ENCODE results near the gene S100A4. TPM values are rescaled to one million over a fixed set of nuclear protein-coding genes. Genes with fewer than 3 reads are reported as not detected.
A peak's percentile ranks its signal among the peaks of the same experiment; 100 is the strongest.

Gene S100A4
- total RNA-seq, 1 donor from 2014 or later, result 375 TPM

DNA sequence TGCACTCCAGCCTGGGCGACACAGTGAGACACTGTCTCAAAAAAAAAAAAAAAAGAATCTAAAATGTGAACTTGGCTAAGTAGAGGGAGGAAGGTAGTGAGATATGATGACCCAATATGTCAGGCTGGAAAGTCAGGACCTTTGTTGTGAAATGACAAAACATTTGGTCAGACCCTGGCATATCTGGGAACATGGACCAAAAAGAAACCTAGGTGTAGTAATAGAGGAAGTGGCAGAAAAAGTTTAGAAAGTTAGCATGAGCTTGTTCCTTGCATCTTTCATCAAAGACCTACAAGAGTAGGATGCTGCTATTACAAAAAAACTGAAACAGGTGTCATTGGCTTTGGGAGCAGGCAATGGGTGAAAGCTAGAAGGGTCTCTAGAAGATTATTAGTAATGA lies 10.7 kb upstream of the S100A4 start:
- no peaks in the 10 kb centered on the region for H3K27me3 ChIP-seq
- H3K9me3 ChIP-seq, result no peaks in the 10 kb centered on the region
- DNase-seq (ENCODE audit: extremely low spot score in 2 of 2), result no peak
- peaks cover 25% of the 10 kb centered on the region for H3K4me1 ChIP-seq
- H3K27ac ChIP-seq, result no peak overlapping the region
- intact Hi-C loops (cut with DNase I), result no loop called here
- TF ChIP-seq POLR2A (IDR thresholded peaks at IDR 0.05) (no peak), POLR2AphosphoS5 (IDR thresholded peaks at IDR 0.05; ENCODE audit: insufficient read depth in 1 of 2, low read depth in 1 of 2) (no peak), CTCF (IDR thresholded peaks at IDR 0.05) (no peak)
- H3K36me3 ChIP-seq, result no peaks in the 10 kb centered on the region
- no peak overlapping the region for H3K4me3 ChIP-seq

DNA sequence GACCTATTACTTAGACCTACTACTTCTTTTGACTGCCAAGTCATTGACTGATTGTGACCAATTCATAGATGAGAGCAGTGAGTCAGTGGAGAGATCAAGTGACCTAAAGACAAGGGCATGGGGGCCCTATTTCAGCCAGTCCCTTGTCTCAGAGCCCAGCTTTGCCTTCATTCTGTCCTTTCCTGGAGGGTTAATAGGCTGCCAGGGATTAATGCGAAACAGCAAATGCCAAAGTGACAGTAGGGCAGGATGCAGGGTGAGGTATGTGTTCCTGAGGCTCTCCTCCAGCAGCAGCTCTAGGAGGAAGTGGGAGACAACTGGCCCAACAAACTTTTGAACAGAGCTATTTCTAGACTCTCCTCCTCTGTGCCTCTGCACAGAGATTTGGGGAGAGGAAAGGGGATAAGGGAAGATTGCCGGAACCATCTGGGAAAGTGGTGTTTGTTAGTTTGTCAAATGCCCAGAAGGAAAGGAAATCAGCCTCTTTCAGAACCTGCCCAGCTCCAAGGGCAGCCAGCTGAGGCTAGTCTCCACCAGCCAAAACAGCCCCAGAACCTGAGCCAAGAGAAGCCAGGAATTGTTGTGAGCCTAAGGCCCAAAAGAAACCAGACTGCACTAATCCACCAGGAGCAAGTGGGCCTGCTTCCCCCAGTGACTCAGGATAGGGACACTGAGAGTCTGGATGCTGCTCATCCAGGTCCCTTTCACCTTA lies 8.4 kb upstream of the S100A4 start:
- H3K4me1 ChIP-seq, result peaks cover 48% of the 10 kb centered on the region

DNA sequence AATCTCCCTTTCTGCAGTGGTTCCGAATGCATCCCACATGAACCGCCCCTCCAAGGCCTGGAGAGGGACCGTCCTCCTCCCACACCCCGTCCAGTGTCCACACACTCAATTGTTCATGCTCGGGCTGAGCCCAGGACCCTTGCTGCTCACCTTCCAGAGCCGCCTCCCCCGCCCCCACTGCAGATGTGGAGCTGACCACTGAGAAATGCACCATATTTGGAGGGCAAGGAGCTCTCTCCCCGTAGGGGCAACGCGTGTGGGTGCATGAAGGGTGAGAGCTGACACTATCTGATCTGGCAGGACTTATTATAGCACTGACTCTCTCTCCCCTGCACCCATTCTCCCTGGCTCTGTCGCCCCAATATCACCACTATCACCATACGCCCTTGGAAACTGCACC lies 7.5 kb upstream of the S100A4 start:
- Histone ChIP-seq H3K27me3 (no peaks in the 10 kb centered on the region), H3K36me3 (no peaks in the 10 kb centered on the region), H3K9me3 (no peaks in the 10 kb centered on the region), H3K27ac (peak overlapping the region; percentile 54), H3K4me3 (no peak overlapping the region), H3K4me1 (peaks cover 57% of the 10 kb centered on the region)
- TF ChIP-seq CTCF (IDR thresholded peaks at IDR 0.05), result no peak
- no peak for TF ChIP-seq POLR2AphosphoS5 (IDR thresholded peaks at IDR 0.05; ENCODE audit: insufficient read depth in 1 of 2, low read depth in 1 of 2)
- no peak for TF ChIP-seq POLR2A (IDR thresholded peaks at IDR 0.05)
- intact Hi-C loops (cut with DNase I), result no loop called here
- no peak for DNase-seq (ENCODE audit: extremely low spot score in 2 of 2)

More for the DNA sequence above, 8.4 kb upstream of the S100A4 start:
- peak in 1 of 2 donors; percentile 85 for DNase-seq (ENCODE audit: extremely low spot score in 2 of 2)
- H3K36me3 ChIP-seq, result no peaks in the 10 kb centered on the region
- H3K4me3 ChIP-seq, result no peak overlapping the region
- H3K27me3 ChIP-seq, result no peaks in the 10 kb centered on the region
- no peak for TF ChIP-seq POLR2A (IDR thresholded peaks at IDR 0.05)
- TF ChIP-seq CTCF (IDR thresholded peaks at IDR 0.05), result no peak
- no peak for TF ChIP-seq POLR2AphosphoS5 (IDR thresholded peaks at IDR 0.05; ENCODE audit: insufficient read depth in 1 of 2, low read depth in 1 of 2)
- peak overlapping the region; percentile 54 for H3K27ac ChIP-seq
- intact Hi-C loops (cut with DNase I), result no loop called here
- H3K9me3 ChIP-seq, result no peaks in the 10 kb centered on the region

GRCh38 chr1:153552335-153552734 lies 6.7 kb upstream of the S100A4 start:
- no peaks in the 10 kb centered on the region for H3K36me3 ChIP-seq
- intact Hi-C loops (cut with DNase I), result no loop called here
- TF ChIP-seq POLR2A (IDR thresholded peaks at IDR 0.05), result no peak
- no peak for TF ChIP-seq CTCF (IDR thresholded peaks at IDR 0.05)
- TF ChIP-seq POLR2AphosphoS5 (IDR thresholded peaks at IDR 0.05; ENCODE audit: insufficient read depth in 1 of 2, low read depth in 1 of 2), result no peak
- H3K4me3 ChIP-seq, result no peak overlapping the region
- no peak for DNase-seq (ENCODE audit: extremely low spot score in 2 of 2)
- H3K27ac ChIP-seq, result peak overlapping the region; percentile 3
- H3K4me1 ChIP-seq, result peaks cover 64% of the 10 kb centered on the region
- H3K27me3 ChIP-seq, result no peaks in the 10 kb centered on the region
- no peaks in the 10 kb centered on the region for H3K9me3 ChIP-seq

DNA sequence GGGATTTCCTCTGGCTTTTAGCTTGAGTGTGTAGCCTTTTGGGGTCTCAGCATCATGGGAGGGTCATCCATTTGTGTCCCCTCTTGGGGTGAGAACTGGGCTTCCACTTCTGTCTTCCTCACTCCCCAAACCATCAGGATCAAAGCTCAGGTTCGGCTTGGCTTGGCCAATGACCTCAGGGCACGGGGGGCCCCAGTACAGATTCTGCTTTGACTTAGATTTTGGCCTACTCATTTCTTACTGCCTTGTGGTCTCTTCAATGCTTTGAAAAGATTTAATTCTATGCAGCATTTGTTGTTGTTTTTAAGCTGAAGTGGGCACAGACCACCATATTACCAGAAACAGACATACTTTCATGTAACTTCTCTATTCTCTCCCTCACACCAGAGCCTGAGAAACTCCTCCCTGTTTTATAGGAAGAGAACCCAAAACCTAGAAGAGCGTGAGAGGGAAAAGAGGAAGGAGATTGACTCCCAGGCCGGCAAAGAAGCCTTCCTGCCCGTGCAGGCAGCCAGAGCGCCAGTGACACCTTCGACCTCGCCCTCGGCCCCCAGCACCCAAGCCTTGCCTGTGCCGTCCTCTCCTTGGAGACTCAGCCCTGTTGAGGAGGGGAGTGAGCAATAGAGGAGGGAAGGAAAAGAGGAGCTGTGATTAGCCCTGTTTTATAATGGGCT lies 5.4 kb upstream of the S100A4 start:
- no peak for TF ChIP-seq CTCF (IDR thresholded peaks at IDR 0.05)
- TF ChIP-seq POLR2AphosphoS5 (IDR thresholded peaks at IDR 0.05; ENCODE audit: insufficient read depth in 1 of 2, low read depth in 1 of 2), result no peak
- TF ChIP-seq POLR2A (IDR thresholded peaks at IDR 0.05), result no peak
- intact Hi-C loops (cut with DNase I), result no loop called here

More for the DNA sequence above, 5.4 kb upstream of the S100A4 start:
- Histone ChIP-seq H3K4me1 (peaks cover 78% of the 10 kb centered on the region), H3K27ac (peak overlapping the region; percentile 99), H3K9me3 (no peaks in the 10 kb centered on the region), H3K27me3 (no peaks in the 10 kb centered on the region), H3K4me3 (no peak overlapping the region), H3K36me3 (no peaks in the 10 kb centered on the region)
- peak in 1 of 2 donors; percentile 79 for DNase-seq (ENCODE audit: extremely low spot score in 2 of 2)

All from vagina (tissue), 2 donors.